Muscle of leg (tissue), 11 donors: Measurements from ENCODE around the gene INF2. TPM values are rescaled to one million over a fixed set of nuclear protein-coding genes. Genes with fewer than 3 reads are reported as not detected.

Experiments used
- DNase-seq: peaks from one replicate; pipeline ENCODE4 v3.0.0; 2013
- H3K27ac ChIP-seq: one replicate; pipeline ENCODE4 v1.5.1; 2013; ENCODE audit warnings: mild to moderate bottlenecking, low read length, control low read depth
- H3K27me3 ChIP-seq: one replicate; pipeline ENCODE4 v1.6.1; 2013; ENCODE audit warnings: low read length; ENCODE audit not compliant: control insufficient read depth, insufficient read depth
- H3K36me3 ChIP-seq: one replicate; pipeline ENCODE4 v1.6.1; 2013; ENCODE audit warnings: low read length; ENCODE audit not compliant: control insufficient read depth, insufficient read depth
- H3K4me1 ChIP-seq: one replicate; pipeline ENCODE4 v1.6.1; 2013; ENCODE audit warnings: low read length; ENCODE audit not compliant: control insufficient read depth, insufficient read depth
- H3K4me3 ChIP-seq: one replicate; pipeline ENCODE4 v1.5.1; 2013; ENCODE audit warnings: low read length, control low read depth
- H3K9me3 ChIP-seq: replicated peaks from 2 replicates; pipeline ENCODE4 v1.6.1; 2013; ENCODE audit warnings: low read depth, low read length; ENCODE audit not compliant: control insufficient read depth
- whole genome bisulfite sequencing: methylation state at CpG from one replicate; pipeline ENCODE4 v1.1.5; 2013; ENCODE audit warnings: missing lambda C conversion rate; ENCODE audit not compliant: insufficient coverage; 5-methylcytosine and 5-hydroxymethylcytosine counted together
- polyA plus RNA-seq, 8 donors: library from polyadenylated mRNA; unstranded; fragments of 120-200 nt; gene quantifications; one replicate each; pipeline versions ENCODE4 v1.2.1 to v1.2.3, GENCODE V29; 2013; ENCODE audit warnings: inconsistent platforms in 1 of 8, low replicate concordance in 1 of 8; ENCODE audit not compliant: insufficient read length in 8 of 8, insufficient read depth in 1 of 8
- total RNA-seq: library from RNA; stranded (reverse); fragments of 120-200 nt; gene quantifications from one replicate; pipeline ENCODE4 v1.2.4, GENCODE V29; 2013

The INF2 gene
- total and polyA plus RNA-seq, 9 donors: 31.1 to 63.8 (median 48.5) TPM

DNA sequence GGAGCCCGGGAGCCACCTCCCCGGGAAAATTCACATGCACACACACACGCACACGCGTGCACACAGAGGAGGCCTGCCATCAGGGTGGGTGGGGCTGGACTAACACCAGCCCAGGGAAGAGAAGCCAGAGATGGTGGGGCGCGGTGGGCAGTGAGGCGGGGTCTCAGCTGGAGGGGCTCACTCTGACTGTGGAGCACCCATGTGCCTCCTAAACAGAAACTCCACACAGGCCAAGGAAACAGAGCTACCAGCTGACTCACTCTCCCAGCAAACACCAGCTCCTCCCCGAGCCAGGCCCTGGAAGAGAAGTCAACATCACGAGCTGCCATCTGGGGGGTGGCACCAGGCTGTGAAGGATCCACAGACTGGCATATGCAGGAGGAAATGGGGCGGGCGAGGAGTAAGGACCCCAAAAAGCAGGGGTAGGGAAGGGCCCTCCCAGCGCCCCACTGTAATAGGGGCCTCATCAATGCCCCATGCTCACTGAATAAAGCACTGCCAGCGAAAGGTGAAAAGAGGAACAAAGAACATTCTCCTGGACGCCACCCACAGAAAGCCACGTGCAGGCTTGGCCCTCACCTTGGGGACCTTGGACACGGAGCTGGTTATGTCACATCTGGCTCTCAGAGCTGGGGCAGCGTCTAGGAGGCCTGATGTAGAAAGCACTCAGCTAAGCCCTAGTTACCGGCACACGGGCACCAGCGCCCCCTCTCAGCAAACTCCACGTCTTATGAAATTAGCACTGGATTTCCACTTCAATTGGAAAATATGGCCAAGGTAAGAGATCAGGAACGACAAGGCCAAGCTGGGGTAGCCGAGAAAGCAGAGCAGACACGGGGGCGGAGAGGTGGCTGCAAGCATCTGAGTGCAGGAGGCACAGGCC lies 8.4 kb upstream of the INF2 start:
- H3K4me1 ChIP-seq: peaks cover 70% of the 10 kb centered on the region
- H3K4me3 ChIP-seq: no peak overlapping the region
- H3K27ac ChIP-seq: peak overlapping the region; percentile 89
- H3K27me3 ChIP-seq: peaks cover 10% of the 10 kb centered on the region
- H3K36me3 ChIP-seq: no peaks in the 10 kb centered on the region
- DNase-seq: peak; percentile 71
- WGBS: 29% methylated on average over 15 of the region's 26 CpGs
- H3K9me3 ChIP-seq: peaks cover 3% of the 10 kb centered on the region

DNA sequence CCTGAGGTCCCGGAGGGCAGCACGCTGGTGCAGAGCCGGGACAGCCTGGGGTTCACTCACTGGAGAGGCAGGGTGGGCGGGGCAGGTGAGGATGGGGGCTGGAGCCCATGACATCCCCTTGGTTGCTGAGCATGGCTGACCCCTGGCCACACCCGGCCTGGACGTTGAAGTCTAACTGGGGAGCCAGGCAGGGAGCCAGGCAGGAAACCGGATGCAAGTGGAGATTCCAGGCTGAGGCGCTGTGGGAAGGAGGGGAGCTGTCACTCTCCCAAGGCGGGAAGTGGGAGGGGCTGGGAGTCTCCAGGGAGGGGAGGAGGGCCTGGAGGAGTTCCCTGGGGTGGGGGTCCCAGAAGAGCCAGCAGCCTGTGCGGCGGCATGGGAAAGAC lies 7.7 kb upstream of the INF2 start:
- Histone ChIP-seq H3K9me3 (peaks cover 3% of the 10 kb centered on the region), H3K4me3 (no peak overlapping the region), H3K4me1 (peaks cover 67% of the 10 kb centered on the region), H3K27me3 (peaks cover 6% of the 10 kb centered on the region), H3K27ac (peak overlapping the region; percentile 89), H3K36me3 (no peaks in the 10 kb centered on the region)
- 6% methylated on average over 9 of the region's 11 CpGs for WGBS
- peak; percentile 95 for DNase-seq

DNA sequence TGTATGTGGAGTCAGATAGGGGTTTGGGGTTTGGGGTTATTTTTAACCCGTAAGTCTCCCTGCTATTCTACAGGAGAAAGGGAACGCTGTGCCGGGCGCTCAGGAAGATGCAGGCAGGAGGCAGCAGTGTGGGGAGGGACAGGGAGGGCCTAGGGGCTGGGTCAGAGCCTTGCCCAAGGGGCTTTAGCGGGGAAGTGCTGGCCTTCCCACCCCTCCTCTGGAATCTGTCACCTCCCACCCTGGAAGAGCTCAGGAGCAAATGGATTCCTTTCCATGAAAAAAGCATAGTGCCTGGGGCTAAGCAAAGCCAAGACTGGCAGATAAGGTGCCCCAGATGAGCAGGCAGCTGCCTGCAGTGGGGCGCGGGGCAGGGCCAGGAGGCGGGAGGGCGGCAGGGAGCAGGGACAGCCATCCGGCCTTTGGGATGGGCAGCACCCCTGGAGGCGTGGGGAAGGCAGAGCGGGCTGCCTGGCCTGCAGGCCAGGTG lies 7.3 kb upstream of the INF2 start:
- Histone ChIP-seq H3K4me3 (no peak overlapping the region), H3K27ac (peak overlapping the region; percentile 89), H3K36me3 (no peaks in the 10 kb centered on the region), H3K27me3 (peaks cover 1% of the 10 kb centered on the region), H3K4me1 (peaks cover 67% of the 10 kb centered on the region), H3K9me3 (peaks cover 3% of the 10 kb centered on the region)
- WGBS: 40% methylated on average over 8 of the region's 12 CpGs
- peak; percentile 58 for DNase-seq

DNA sequence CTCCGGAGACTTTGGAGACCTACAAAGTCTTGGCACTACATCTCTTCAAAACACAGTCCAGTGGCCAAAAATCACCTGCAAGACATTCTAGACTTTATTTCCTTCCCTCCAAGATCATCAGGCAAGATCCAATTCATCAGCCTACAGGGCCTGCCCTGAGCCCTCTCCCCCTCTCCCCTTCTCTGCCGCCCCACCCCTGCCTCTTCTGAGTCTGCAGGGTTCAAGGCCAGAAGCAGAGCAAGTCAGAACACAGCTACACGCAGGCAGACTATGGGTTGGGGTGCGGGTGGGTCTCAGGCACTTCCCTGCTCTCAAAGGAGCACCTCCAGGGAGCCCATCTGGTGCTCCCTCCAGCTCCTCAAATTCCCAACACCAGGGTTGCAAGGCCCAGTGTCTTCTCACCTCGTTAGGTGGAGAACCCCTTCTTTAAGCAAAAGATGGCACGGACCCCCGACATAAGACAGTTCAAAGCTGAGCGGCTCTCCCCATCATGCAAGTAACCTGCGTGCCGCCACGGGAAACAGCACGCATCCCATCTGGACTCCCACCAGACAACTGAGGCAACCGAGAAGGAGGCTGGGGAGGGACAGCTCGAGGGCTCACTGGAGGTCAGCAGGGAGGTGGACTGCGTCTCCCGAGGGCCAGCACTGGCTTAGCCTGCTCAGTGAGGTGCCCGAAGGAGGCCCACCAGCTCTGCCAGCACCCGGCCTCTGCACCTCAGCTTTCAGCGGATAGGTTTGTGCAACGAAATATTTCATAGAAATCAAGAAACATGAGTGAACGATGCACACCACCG lies 5.6 kb upstream of the INF2 start:
- H3K4me1 ChIP-seq: peaks cover 67% of the 10 kb centered on the region
- 88% methylated on average over 19 of the region's 22 CpGs for WGBS

DNA sequence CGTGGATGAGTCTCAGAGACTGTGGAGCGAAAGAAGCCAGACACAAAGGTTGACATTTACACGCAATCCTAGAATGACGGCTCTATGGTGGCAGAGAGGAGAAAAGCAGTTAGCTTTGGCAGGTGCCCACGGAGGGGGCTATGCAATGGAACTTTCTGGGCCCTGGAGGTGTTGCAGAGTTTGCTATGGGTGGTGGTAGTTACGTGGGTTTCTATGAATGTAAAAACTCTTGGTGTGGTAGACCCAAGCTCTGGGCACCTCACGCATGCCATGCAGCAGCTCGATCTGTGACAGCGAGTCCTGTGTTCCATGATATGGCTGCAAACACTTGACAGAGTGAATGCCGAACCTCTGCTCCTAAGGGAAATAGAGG lies 5.0 kb upstream of the INF2 start:
- WGBS: 90% methylated on average over 7 of the region's 10 CpGs
- no peak overlapping the region for H3K27ac ChIP-seq
- no peaks in the 10 kb centered on the region for H3K27me3 ChIP-seq
- peaks cover 66% of the 10 kb centered on the region for H3K4me1 ChIP-seq
- no peak overlapping the region for H3K4me3 ChIP-seq
- H3K36me3 ChIP-seq: no peaks in the 10 kb centered on the region
- DNase-seq: no peak
- H3K9me3 ChIP-seq: peaks cover 3% of the 10 kb centered on the region

More for the DNA sequence above, 5.6 kb upstream of the INF2 start:
- no peak for DNase-seq
- no peak overlapping the region for H3K27ac ChIP-seq
- H3K4me3 ChIP-seq: no peak overlapping the region
- no peaks in the 10 kb centered on the region for H3K27me3 ChIP-seq
- no peaks in the 10 kb centered on the region for H3K36me3 ChIP-seq
- peaks cover 3% of the 10 kb centered on the region for H3K9me3 ChIP-seq

DNA sequence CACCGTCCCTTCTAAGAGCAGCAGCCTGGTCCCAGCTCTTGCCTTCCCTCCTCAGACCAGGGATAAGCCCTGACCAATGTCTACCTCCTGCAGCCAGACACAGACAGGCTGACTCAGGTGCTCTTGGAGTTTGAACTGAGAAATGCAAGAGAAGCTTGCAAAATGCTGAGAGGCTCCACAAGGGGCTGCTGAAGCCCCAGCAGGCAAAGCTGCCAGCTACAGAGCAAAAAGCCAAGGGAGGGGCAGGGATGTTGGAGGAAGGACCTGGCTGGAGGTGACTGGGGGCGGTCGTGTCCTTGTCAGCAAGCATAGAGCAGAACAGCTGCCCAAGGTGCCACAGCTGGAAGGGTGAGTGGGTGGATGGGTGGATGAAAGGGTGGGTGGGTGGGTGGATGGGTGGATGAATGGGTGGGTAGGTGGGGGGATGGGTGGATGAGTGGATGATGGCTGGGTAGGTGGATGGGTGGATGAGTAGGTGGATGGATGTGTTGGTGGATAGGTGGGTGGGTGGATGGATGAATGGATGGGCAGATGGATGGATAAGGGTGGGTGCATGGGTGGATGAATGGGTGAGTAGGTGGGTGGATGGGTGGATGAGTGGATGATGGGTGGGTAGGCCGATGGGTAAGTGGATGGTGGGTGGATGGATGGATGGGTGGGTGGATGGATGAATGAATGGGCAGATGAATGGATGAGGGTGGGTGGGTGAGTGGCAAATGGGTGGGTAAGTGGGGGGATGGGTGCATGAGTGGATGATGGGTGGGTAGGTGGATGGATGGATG lies 4.0 kb upstream of the INF2 start:
- Histone ChIP-seq H3K9me3 (peaks cover 3% of the 10 kb centered on the region), H3K4me1 (peaks cover 61% of the 10 kb centered on the region), H3K4me3 (no peak overlapping the region), H3K27ac (no peak overlapping the region), H3K36me3 (no peaks in the 10 kb centered on the region), H3K27me3 (no peaks in the 10 kb centered on the region)
- DNase-seq: no peak
- WGBS: 86% methylated on average over 3 of the region's 4 CpGs

DNA sequence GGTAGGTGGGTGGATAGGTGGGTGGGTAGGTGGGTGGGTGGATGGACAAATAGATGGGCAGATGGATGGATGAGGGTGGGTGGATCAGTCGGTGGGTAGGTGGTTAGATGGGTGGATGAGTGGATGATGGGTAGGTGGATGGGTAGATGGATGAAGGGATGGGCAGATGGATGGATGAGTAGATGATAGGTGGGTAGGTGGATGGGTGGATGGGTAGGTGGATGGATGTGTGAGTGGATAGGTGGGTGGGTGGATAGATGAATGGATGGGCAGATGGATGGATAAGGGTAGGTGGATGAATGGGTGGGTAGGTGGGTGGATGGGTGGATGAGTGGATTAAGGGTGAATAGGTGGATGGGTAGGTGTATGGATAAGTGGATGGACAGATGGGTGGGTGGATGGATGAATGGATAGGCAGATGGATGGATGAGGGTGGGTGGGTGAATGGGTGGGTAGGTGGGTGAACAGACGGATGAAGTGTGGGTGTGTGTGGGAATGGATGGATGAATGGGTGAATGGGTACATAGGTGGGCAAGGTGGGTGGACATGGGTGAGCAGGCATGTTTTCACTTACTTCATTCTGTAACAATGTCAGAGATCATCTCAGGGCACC lies 3.3 kb upstream of the INF2 start:
- Histone ChIP-seq H3K4me1 (peaks cover 61% of the 10 kb centered on the region), H3K27ac (no peak overlapping the region), H3K27me3 (no peaks in the 10 kb centered on the region), H3K4me3 (no peak overlapping the region), H3K9me3 (peaks cover 3% of the 10 kb centered on the region), H3K36me3 (no peaks in the 10 kb centered on the region)
- DNase-seq: no peak
- 92% methylated on average over 2 of the region's 2 CpGs for WGBS

DNA sequence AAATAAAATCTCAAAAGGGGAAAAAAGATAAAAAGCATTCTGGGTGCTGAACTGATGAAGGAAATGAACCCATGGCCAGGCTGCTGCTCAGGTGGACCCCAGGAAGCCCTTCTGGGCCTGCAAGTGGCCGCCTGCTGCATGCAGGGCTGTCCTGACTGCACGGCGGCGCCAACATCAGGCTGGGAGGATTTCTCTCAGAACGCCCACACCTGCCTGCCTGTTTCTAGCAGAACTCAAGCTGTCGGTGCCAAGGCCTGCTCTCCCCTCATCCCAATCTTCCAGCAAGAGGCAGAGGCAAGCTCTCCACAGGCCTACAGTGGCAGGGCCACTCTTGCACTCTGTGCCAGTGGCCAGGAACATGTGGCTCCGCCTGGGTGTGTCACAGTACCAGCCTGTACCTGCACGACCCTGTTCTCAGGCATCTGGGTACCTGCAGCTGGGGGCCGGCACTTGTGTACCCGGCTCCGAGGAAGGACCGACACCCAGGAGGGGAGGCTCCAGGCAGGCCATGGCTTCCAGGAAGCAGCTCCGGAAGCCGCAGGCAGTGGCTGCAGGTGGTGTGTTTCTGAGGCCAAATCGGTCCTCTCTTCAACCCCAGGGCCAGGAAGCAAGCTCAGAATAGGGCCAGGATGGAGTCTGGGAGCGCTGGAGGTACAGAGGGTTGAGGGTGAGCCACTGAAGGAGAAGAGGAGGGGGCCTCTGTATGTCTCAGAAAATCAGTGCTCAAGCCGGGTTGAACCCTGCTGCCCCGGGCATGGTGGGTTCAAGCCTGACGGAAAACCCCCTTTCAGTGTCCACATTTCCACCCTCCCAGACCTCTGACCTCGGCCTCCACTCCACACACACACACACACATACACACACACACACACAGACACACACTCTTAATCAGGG lies 2.5 kb upstream of the INF2 start:
- DNase-seq: no peak
- peaks cover 61% of the 10 kb centered on the region for H3K4me1 ChIP-seq
- H3K36me3 ChIP-seq: no peaks in the 10 kb centered on the region
- H3K27ac ChIP-seq: peak overlapping the region; percentile 75
- peaks cover 3% of the 10 kb centered on the region for H3K9me3 ChIP-seq
- 66% methylated on average over 19 of the region's 20 CpGs for WGBS
- no peak overlapping the region for H3K4me3 ChIP-seq
- no peaks in the 10 kb centered on the region for H3K27me3 ChIP-seq
